PFSK-1 (cell line): ENCODE data around the gene TBX18.

Source experiments
- FOXP2 ChIP-seq: optimal IDR thresholded peaks from 2 replicates; pipeline ENCODE3; 2011; ENCODE audit warnings: borderline replicate concordance, control low read depth, inconsistent platforms; ENCODE audit not compliant: insufficient read depth; ENCODE audit errors: extremely low read length, extremely low read depth
- POLR2AphosphoS5 ChIP-seq: IDR thresholded peaks from 2 replicates; pipeline ENCODE4 v1.6.1; 2012; ENCODE audit warnings: low read depth, mild to moderate bottlenecking, control low read depth, low read length, moderate library complexity
- SIN3A ChIP-seq: IDR thresholded peaks from 2 replicates; pipeline ENCODE4 v1.6.1; 2012; ENCODE audit warnings: mild to moderate bottlenecking, low read length, moderate library complexity, borderline replicate concordance; ENCODE audit not compliant: insufficient read depth
- TAF1 ChIP-seq: IDR thresholded peaks from 2 replicates; pipeline ENCODE4 v1.6.1; 2012; ENCODE audit warnings: low read length, control low read depth, borderline replicate concordance; ENCODE audit not compliant: insufficient read depth
- TF ChIP-seq, protein P1 (sequence below), 2 experiments: IDR thresholded peaks; 2 replicates each; pipeline versions ENCODE4 v1.6.1 to v1.8.0; 2011 to 2012; ENCODE audit warnings: low read depth in 2 of 2, low read length in 2 of 2, control low read depth in 1 of 2, inconsistent platforms in 1 of 2, mild to moderate bottlenecking in 1 of 2, moderate library complexity in 1 of 2; ENCODE audit not compliant: insufficient read depth in 1 of 2

Gene TBX18

DNA sequence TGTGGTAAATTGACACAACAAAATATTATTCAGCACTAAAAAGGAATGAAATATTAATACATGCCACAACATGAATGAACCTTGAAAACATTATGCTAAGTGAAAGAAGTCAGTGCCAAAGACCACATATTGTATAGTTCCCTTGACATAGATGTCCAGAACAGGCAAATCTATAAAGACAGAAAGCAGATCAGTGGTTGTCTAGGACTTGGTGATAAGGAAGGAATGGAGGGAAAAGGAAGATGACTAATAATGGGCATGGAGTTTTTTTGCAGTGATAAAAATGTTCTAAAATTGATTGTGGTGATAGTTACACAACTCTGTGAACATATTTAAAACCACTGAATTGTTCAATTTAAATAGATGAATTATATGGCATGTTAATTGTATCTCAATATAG lies 32.5 kb downstream of the TBX18 start:
- TF ChIP-seq, protein P1, sequence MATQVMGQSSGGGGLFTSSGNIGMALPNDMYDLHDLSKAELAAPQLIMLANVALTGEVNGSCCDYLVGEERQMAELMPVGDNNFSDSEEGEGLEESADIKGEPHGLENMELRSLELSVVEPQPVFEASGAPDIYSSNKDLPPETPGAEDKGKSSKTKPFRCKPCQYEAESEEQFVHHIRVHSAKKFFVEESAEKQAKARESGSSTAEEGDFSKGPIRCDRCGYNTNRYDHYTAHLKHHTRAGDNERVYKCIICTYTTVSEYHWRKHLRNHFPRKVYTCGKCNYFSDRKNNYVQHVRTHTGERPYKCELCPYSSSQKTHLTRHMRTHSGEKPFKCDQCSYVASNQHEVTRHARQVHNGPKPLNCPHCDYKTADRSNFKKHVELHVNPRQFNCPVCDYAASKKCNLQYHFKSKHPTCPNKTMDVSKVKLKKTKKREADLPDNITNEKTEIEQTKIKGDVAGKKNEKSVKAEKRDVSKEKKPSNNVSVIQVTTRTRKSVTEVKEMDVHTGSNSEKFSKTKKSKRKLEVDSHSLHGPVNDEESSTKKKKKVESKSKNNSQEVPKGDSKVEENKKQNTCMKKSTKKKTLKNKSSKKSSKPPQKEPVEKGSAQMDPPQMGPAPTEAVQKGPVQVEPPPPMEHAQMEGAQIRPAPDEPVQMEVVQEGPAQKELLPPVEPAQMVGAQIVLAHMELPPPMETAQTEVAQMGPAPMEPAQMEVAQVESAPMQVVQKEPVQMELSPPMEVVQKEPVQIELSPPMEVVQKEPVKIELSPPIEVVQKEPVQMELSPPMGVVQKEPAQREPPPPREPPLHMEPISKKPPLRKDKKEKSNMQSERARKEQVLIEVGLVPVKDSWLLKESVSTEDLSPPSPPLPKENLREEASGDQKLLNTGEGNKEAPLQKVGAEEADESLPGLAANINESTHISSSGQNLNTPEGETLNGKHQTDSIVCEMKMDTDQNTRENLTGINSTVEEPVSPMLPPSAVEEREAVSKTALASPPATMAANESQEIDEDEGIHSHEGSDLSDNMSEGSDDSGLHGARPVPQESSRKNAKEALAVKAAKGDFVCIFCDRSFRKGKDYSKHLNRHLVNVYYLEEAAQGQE (IDR thresholded peaks at IDR 0.05; ENCODE audit: insufficient read depth in 1 of 2, low read depth in 2 of 2, low read length in 2 of 2) = no peak
- TF ChIP-seq FOXP2 (no peak), SIN3A (no peak), TAF1 (no peak)

DNA sequence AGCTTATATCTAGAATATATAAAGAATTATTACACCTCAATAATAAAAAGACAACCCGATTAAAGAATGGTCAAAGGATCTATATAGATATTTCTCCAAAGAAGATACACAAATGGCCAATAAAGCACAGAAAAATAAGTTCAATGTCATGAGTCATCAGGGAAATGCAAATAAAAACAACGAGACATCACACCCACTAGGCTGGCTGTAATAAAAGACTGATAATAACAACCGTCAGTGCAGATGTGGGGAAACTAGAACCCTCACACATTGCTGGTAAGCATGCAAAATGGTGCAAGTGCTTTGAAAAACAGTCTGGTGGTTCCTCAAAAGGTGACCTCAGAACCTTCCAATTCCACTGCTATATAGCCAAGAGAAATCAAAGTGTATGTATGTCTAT lies 33.0 kb downstream of the TBX18 start:
- TF ChIP-seq TAF1 (no peak), SIN3A (no peak)
- TF ChIP-seq, protein P1 (IDR thresholded peaks at IDR 0.05; ENCODE audit: insufficient read depth in 1 of 2, low read depth in 2 of 2, low read length in 2 of 2) = no peak

DNA sequence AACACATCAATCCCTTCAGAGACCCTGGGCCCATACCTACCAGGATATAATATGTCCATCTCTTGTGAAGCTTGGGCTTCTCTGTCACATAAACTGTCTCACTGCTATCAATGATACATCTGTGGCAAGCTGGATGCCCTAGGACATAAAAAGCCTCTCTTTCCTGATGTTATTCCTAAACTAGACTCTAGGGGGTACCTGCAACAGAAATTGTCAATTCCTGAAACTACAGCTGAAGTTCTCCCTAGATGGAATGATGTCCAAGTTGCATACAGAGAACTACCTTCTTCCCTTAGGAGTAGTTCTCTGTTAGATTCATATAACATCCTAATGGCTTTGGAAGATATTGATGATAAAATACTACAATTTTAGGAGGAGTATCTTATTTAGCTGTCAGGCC lies 35.8 kb downstream of the TBX18 start:
- TF ChIP-seq, protein P1 (IDR thresholded peaks at IDR 0.05; ENCODE audit: insufficient read depth in 1 of 2, low read depth in 2 of 2, low read length in 2 of 2) = no peak
- TF ChIP-seq SIN3A (no peak), POLR2AphosphoS5 (no peak), TAF1 (no peak), FOXP2 (no peak)

DNA sequence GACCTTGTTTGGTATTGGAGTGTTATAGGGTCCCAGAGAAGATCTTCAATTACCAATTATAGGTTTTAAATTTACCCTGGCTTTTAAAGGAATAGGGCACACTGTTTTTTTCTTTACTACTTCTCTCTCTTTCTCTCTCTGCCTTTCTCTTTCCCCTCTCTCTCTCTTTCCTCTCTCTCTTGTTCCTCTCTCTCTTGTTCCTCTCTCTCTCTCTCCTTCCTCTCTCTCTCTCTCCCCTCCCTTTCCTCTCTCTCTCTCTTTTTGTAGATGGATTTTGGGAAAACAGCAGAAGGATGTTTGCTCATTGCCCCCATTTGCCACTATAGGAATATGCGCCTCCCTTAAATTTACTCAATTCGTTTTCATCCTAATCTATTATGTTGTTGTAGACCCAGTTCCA lies 45.2 kb downstream of the TBX18 start:
- TF ChIP-seq, protein P1 (IDR thresholded peaks at IDR 0.05; ENCODE audit: insufficient read depth in 1 of 2, low read depth in 2 of 2, low read length in 2 of 2) = no peak
- TF ChIP-seq POLR2AphosphoS5 = no peak
- no peak for TF ChIP-seq SIN3A
- no peak for TF ChIP-seq TAF1
- no peak for TF ChIP-seq FOXP2

DNA sequence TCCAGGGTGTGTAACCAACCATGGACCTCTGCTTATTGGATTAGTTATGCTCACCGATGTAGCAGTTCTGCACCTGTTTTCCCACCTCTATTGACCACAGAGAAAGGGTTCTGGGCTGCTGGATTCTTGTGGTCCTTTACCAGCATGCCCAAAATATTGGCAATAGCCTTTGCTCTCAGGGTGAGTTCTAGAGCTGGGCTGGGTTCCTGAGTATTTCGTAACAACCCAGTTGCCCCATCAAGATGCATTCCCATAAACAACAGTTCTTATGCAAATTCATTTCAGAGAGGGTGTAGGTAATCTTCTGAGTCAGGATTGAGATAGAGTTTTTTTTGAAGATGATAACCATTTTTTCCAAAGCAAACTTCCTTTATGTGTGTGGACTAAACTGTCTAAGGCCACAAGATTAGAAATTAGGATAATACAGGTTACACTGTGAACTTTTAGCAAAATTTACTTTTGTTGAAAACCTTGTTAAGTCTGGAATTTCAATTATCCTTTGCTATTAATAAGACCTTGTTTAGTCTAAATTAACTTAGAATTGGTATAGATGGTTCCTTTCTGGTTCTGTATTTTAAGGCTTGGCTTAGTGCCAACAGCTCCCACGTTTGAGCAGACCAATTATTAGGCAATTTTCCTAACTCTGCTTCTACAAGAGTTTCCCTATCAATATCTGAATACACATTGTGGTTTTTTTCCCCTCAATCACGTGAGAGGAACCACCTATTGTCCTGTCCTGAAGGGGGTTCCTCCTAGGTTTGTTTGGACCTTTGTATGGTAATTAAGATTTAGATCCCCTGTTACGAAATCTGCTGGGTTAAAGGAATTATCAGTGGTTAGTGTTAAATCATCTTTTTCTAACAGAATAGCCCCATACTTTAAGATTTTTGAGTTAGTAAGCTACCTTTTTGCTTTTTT lies 46.1 kb downstream of the TBX18 start:
- no peak for TF ChIP-seq POLR2AphosphoS5
- TF ChIP-seq SIN3A = no peak
- no peak for TF ChIP-seq TAF1
- TF ChIP-seq, protein P1 (IDR thresholded peaks at IDR 0.05; ENCODE audit: insufficient read depth in 1 of 2, low read depth in 2 of 2, low read length in 2 of 2) = no peak
- no peak for TF ChIP-seq FOXP2
